Suppressor macrophage treated with lipopolysaccharide for 1 hour (primary cell): ENCODE measurements around the gene SCN2B.
A peak's percentile ranks its signal among the peaks of the same experiment; 100 is the strongest.

Experiments used
- DNase-seq, 3 donors: peaks; one replicate each; pipeline ENCODE4 v3.0.0-alpha.2; 2020 to 2022

SCN2B gene

DNA sequence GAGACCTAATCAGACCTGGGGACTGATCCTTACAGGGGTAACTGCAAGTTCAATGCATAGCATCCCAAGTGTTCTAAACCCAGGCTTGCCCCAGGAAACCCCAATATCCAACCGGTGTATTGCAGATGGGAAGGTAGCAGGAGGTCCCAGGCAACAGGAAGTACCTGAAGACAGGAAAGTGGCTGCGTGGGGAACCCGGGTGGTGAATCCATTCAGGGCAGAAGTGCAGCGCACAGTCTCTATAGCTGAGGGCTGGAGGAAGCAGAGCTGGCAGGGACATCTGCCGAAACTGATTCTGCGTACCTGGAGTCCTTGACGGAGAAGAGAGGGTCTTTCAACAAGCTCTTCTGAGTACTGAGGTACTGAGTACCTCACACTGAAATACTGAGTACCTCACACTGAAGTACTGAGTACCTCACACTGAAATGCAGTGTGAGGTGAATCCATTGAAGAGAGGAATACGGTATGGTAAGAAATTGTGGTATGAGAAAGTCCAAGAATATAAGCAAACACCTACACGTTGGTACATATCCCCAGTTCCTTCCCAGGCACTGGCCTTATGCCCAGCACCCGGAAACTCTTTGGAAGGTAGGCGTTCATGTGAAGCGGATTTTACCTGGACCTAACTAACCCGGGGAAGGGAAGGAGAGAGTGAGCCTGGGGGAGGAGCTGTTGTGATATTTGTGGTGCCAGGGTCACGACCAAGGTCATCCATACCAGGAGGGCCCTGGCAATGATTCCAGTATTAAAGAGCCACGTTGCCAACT lies 43.9 kb downstream of the SCN2B start:
- DNase-seq = no peak

GRCh38 chr11:118129471-118130172 lies 46.8 kb downstream of the SCN2B start:
- peak; percentile 56 to 72 (median 66) for DNase-seq

GRCh38 chr11:118128721-118129470 lies 47.5 kb downstream of the SCN2B start:
- DNase-seq = peak; percentile 79 to 87 (median 81)

- DNase-seq = no peak
These were observed 48.1 kb downstream of the SCN2B start for GRCh38 chr11:118128310-118128709.

DNA sequence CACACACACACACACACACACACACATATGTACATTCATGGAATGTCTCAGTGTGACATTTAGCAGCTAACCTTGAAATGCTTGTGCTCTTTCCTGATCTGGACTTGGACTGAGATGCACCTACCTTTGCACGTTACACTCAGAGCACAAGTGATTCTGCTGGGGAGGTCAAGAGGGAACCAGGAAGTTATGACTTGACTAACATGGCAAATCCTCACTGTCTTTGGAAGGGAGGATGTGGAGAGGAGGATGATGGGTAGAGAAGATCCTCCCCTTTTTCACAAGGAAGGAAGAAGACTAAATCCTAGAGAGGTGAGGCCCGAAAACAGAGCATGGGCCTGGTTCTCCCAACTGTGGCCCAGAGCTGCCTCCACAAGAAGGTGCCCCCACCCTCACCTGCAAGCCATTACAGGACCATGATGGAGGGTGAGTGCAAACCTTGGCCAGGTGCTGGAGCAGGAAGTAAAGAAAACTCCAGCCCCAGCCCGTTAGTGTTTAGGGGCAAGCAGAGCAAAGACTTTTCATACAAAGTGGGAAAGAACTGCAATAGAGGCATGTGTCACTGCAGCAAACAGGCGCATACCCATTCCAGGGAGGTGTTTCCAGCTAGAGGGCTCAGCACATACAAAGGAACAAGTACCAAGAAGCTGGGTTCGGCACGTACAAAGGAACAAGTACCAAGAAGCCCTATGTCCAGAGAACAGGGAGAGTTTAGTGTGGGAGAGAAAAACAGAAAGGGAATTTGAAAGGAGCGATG lies 50.2 kb downstream of the SCN2B start:
- no peak for DNase-seq

DNA sequence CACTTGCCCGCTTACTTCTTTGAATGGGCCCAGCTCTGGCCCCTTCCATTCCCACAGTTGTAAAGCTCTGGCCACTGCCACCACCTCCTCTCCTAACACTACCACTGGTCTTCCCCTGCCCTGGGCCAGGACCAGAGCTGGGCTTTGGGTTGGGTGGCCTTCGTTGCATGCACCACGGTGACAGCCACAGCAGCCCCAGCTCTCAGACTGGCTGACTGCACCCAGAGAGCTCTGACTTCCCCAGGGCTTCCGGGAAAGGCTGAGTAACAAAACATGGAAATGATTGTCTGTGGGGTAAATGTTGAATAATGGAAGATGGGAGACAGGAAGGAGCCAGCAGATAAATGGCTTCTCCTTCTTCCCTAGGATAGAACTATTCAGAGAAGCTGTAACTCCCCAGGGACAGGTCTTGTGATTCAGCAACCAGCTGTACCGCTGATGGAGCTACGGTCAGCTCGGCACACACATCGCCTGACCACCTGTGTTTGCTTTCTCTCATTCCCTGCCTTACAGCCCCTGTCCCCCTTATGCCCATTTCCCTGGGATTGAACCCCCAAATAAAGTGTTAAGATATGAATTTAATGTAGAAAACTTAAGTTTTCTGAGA lies 51.4 kb downstream of the SCN2B start:
- no peak for DNase-seq

- DNase-seq = no peak
These were observed 55.6 kb downstream of the SCN2B start for GRCh38 chr11:118120793-118121192.

GRCh38 chr11:118117790-118118601 lies 58.4 kb downstream of the SCN2B start:
- DNase-seq = no peak

- no peak for DNase-seq
These were observed 61.4 kb downstream of the SCN2B start for GRCh38 chr11:118115048-118115447.

GRCh38 chr11:118114266-118114665 lies 62.2 kb downstream of the SCN2B start:
- DNase-seq = no peak

GRCh38 chr11:118112711-118113430 lies 63.6 kb downstream of the SCN2B start:
- no peak for DNase-seq
